Small intestine (tissue), 7 donors: Measurements from ENCODE around the gene COL6A2. TPM values are rescaled to one million over a fixed set of nuclear protein-coding genes. Genes with fewer than 3 reads are reported as not detected.

Experiments used
- DNase-seq, 2 donors: peaks; one replicate each; pipeline versions ENCODE4 v3.0.0 to v3.0.0-alpha.2; 2013
- FAIRE-seq: peaks from 2 replicates; lab custom pipeline; 2012; peaks lifted over from hg19 to GRCh38; lab: Jason Lieb, UNC
- H3K27ac ChIP-seq, 3 donors: one replicate each; pipeline ENCODE4 v1.5.1; 2013; ENCODE audit warnings: low read length in 2 of 3, mild to moderate bottlenecking in 2 of 3, control low read depth in 1 of 3, inconsistent platforms in 1 of 3, low read depth in 1 of 3, moderate library complexity in 1 of 3
- H3K27me3 ChIP-seq, 3 donors: one replicate each; pipeline ENCODE4 v1.6.1; 2013; ENCODE audit warnings: low read length in 3 of 3, inconsistent platforms in 1 of 3; ENCODE audit not compliant: control insufficient read depth in 3 of 3, insufficient read depth in 3 of 3
- H3K36me3 ChIP-seq, 3 donors: one replicate each; pipeline ENCODE4 v1.6.1; 2013; ENCODE audit warnings: low read length in 3 of 3, inconsistent platforms in 1 of 3, low read depth in 1 of 3, mild to moderate bottlenecking in 1 of 3, moderate library complexity in 1 of 3; ENCODE audit not compliant: control insufficient read depth in 3 of 3, insufficient read depth in 2 of 3
- H3K4me1 ChIP-seq, 3 donors: one replicate each; pipeline ENCODE4 v1.6.1; 2013; ENCODE audit warnings: low read length in 2 of 3, inconsistent platforms in 1 of 3, low read depth in 1 of 3, mild to moderate bottlenecking in 1 of 3, moderate library complexity in 1 of 3; ENCODE audit not compliant: control insufficient read depth in 3 of 3, insufficient read depth in 2 of 3
- H3K4me3 ChIP-seq, 3 donors: one replicate each; pipeline ENCODE4 v1.5.1; 2013; ENCODE audit warnings: low read length in 3 of 3, control low read depth in 1 of 3, inconsistent platforms in 1 of 3, low read depth in 1 of 3, mild to moderate bottlenecking in 1 of 3, moderate library complexity in 1 of 3
- H3K9me3 ChIP-seq, 2 donors: one replicate each; pipeline ENCODE4 v1.6.1; 2013; ENCODE audit warnings: low read depth in 1 of 2, low read length in 1 of 2; ENCODE audit not compliant: control insufficient read depth in 2 of 2, insufficient read depth in 1 of 2
- WGBS, 3 donors: extraction: QIAGEN DNeasy Blood & Tissue Kit; methylation state at CpG; one replicate each; pipeline ENCODE4 v1.1.7; 2013; 5-methylcytosine and 5-hydroxymethylcytosine counted together
- polyA plus RNA-seq, 4 donors: library from polyadenylated mRNA; stranded (reverse) in 3 of 4; unstranded in 1 of 4; fragments of 200-250 nt in 3 of 4; fragments of 120-200 nt in 1 of 4; gene quantifications; one replicate each; pipeline versions ENCODE4 v1.2.1 to v1.2.3, GENCODE V29; 2013
- donor health status: healthy with polysubstance abuse.
- donor health status: control.
- donor health status: control.
- donor health status: Bipolar disorder and iron deficiency.
- donor health status: healthy.

COL6A2 gene
- polyA plus RNA-seq, 4 donors, result 3.8 to 159 (median 68.5) TPM

DNA sequence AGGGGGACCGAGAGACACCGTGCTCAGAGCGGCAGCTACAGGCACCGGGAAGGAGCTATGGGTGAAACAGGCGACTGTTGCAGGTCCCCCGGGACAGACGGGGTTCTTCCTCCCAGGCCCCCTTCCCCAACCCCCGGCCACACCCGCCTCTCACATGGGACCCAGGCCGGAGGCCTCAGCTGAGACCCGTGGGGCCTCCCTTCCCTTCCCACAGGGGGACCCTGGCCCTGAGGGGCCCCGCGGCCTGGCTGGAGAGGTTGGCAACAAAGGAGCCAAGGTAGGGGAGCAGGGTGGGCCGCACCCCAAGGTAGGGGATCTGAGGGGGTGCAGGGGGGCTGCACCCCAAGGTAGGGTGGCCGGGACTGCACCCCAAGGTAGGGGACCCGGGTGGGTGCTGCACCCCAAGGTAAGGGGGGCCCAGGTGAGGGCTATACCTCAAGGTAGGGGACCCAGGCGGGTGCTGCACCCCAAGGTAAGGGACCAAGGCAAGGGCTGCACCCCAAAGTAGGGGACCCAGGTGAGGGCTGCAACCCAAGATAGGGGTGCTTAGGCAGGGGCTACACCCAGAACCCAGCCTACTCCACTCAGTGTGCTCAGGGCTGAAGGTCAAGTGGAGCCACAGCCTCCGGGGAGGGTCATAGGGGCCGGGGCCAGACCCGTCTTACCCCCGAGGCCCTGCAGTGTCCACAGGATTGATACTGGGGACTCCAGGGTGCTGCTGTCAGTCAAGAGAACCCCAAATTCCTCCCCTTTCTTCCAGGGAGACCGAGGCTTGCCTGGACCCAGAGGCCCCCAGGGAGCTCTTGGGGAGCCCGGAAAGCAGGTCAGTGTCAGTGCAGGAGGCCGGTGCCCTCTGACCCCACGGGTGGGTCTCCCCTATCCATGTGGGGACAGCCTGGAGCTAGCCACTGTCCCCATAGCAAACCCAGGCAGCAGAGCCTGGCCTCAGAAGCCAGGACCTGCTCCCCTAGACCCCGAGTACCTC is 22.7 kb downstream of the COL6A2 start:
- FAIRE-seq (no peak), DNase-seq (no peak)
- Histone ChIP-seq H3K36me3 (peaks cover 0 to 64% (median 2%) of the 10 kb centered on the region in 3 donors), H3K4me1 (no peaks in the 10 kb centered on the region), H3K27ac (no peak overlapping the region), H3K4me3 (no peak overlapping the region), H3K9me3 (no peaks in the 10 kb centered on the region), H3K27me3 (no peaks in the 10 kb centered on the region)
- WGBS, 3 donors, result 67 to 82% (median 75%) methylated on average over 24 to 26 of the region's 26 CpGs

DNA sequence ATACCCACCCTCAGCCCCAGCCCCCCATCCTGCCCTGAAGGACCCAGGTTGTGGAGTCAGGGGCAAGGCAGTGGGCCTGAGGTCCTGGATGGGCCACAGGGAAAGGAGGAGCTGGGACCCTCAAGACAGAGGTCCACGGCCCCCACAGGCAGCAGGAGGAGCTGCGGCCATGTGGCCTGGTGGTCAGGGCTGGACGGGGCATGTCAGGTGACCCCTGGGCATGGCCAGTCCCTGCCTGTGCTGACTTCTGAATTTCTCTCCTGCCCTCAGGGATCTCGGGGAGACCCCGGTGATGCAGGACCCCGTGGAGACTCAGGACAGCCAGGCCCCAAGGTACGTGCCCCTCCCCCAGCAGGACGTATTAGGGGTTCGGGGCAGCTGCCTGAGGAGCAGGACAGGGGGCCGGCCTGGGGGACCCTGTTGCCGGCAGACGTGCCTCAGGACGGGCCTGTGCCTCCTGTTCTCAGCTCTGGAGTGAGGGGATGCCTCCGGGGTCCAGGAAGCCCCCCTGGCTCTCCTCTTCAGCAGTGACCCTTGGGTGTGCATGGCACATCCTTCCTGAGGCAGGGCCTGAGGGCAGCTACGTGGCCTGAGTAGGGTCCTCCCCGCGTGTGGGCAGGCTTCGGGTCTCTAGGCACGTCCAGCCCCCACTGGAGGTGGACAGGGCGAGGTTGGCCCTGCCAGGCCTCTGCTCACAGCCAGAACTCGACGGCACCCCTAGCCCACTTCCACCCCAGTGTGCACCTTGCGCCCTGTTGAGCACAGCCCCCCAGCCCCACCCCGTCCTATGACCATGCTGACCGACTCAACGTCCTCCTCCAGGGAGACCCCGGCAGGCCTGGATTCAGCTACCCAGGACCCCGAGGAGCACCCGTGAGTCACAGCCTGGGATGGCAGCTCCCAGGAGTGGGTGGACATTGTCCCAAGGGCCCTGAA is 23.6 kb downstream of the COL6A2 start:
- no peak overlapping the region for H3K27ac ChIP-seq
- H3K27me3 ChIP-seq, result no peaks in the 10 kb centered on the region
- FAIRE-seq, result no peak
- 78 to 85% (median 80%) methylated on average over 27 to 29 of the region's 29 CpGs for WGBS, 3 donors
- no peaks in the 10 kb centered on the region for H3K4me1 ChIP-seq
- H3K4me3 ChIP-seq, result no peak overlapping the region
- H3K9me3 ChIP-seq, result no peaks in the 10 kb centered on the region
- peaks cover 0 to 58% (median 2%) of the 10 kb centered on the region in 3 donors for H3K36me3 ChIP-seq
- no peak for DNase-seq

DNA sequence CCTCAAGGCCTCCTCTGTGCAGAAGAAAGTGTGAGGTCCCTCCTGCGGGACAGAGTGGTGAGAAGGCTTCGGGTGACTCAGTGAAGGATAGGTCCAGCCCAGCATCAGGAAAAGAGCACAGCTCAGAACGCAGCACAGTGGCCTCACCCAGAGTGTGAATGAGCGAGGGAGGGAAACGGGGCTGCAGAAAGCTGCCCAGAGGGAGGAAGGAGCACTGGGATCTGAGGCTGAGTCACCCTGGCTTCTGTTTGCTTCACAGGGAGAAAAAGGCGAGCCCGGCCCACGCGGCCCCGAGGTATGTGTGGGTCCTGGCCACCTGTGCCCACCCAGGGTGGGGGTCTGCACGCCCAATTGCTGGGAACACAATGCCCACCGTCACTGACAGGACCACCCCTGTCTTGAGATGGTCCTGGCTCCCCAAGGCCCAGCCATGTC is 24.3 kb downstream of the COL6A2 start:
- no peak for FAIRE-seq
- Histone ChIP-seq H3K4me3 (no peak overlapping the region), H3K9me3 (no peaks in the 10 kb centered on the region), H3K27ac (no peak overlapping the region), H3K27me3 (no peaks in the 10 kb centered on the region), H3K4me1 (no peaks in the 10 kb centered on the region), H3K36me3 (peaks cover 0 to 54% (median 2%) of the 10 kb centered on the region in 3 donors)
- WGBS, 3 donors, result 64 to 84% (median 74%) methylated on average over 12 of the region's 12 CpGs
- DNase-seq, result no peak

DNA sequence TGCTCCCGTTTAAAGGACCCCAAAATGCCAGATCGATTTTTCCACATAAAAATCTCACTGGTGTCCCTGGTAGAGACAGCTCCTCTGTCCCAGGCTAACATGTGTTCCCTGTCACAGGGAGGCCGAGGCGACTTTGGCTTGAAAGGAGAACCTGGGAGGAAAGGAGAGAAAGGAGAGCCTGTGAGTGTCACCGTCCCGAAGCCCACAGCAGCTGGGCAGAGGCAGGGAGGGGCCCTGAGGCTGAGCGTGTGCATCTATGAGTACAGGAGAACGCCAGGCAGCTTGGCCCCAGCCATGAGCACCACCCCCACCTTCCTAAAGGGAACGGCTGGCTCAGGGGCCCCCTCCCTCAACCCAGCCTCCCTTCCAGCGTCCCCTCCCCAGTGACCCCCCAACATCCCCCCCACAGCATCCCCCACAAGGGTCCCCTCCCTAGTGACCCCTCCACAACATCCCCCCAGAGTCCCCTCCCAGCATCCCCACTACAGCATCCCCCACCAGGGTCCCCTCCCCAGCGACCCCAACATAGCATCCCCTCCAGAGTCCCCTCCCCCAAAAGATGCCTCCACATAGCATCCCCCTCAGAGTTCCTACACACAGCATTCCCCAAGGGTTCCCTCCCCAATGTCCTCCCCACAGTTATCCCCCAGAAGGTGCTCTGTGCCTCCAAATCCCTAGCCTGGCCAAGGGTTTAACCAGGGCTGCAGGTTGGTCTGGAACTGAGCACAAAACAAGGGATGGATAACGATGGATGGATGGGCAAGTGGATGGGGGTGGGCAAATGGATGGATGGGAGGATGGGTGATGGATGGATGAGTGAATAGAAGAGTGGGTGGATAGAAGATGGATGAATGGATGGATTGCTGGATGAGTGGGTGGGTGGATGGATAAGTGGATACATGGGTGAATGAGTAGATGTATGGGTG is 25.1 kb downstream of the COL6A2 start:
- H3K4me3 ChIP-seq, result no peak overlapping the region
- DNase-seq (no peak), FAIRE-seq (no peak)
- 77 to 85% (median 79%) methylated on average over 10 to 12 of the region's 12 CpGs for WGBS, 3 donors
- H3K36me3 ChIP-seq, result peaks cover 0 to 51% (median 2%) of the 10 kb centered on the region in 3 donors
- H3K4me1 ChIP-seq, result no peaks in the 10 kb centered on the region
- no peaks in the 10 kb centered on the region for H3K27me3 ChIP-seq
- no peaks in the 10 kb centered on the region for H3K9me3 ChIP-seq
- no peak overlapping the region for H3K27ac ChIP-seq

DNA sequence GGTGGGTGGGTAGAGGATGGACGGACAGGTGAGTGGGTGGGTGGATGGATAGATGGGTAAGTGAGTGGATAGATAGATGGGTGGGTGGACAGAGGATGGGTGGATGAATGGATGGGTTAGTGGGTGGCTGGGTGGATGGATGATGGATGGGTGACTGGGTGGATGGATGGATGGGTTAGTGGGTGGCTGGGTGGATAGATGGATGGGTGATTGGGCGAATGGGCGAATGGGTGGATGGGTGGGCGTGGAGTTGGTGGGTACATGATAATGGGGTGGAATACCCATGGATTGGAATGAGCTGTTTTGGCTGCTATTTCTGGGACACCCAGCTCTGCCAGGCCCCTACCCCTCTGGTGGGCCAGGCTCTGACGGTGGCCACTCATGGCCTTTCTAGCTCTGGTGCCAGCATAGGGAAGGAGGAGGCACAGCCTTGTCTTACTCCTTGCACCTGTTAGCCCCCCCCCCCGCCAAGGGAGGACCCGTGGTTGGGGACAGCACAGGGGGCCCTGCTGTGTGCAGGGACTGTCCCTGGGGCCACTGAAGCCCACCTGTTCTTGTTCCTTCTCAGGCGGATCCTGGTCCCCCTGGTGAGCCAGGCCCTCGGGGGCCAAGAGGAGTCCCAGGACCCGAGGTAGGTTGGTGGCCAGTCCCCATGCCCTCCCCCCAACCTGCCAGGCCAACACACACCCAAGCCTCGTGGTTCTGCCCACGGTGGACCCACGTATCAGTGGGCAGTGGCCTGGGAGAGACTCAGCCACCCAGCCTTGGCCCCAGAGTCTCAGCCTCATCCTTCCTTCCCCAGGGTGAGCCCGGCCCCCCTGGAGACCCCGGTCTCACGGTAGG is 26.4 kb downstream of the COL6A2 start:
- FAIRE-seq, result no peak
- no peaks in the 10 kb centered on the region for H3K4me1 ChIP-seq
- H3K4me3 ChIP-seq, result no peak overlapping the region
- no peaks in the 10 kb centered on the region for H3K9me3 ChIP-seq
- no peaks in the 10 kb centered on the region for H3K27me3 ChIP-seq
- no peak for DNase-seq
- peaks cover 0 to 42% (median 2%) of the 10 kb centered on the region in 3 donors for H3K36me3 ChIP-seq
- 84 to 89% (median 88%) methylated on average over 16 of the region's 16 CpGs for WGBS, 3 donors
- H3K27ac ChIP-seq, result no peak overlapping the region

DNA sequence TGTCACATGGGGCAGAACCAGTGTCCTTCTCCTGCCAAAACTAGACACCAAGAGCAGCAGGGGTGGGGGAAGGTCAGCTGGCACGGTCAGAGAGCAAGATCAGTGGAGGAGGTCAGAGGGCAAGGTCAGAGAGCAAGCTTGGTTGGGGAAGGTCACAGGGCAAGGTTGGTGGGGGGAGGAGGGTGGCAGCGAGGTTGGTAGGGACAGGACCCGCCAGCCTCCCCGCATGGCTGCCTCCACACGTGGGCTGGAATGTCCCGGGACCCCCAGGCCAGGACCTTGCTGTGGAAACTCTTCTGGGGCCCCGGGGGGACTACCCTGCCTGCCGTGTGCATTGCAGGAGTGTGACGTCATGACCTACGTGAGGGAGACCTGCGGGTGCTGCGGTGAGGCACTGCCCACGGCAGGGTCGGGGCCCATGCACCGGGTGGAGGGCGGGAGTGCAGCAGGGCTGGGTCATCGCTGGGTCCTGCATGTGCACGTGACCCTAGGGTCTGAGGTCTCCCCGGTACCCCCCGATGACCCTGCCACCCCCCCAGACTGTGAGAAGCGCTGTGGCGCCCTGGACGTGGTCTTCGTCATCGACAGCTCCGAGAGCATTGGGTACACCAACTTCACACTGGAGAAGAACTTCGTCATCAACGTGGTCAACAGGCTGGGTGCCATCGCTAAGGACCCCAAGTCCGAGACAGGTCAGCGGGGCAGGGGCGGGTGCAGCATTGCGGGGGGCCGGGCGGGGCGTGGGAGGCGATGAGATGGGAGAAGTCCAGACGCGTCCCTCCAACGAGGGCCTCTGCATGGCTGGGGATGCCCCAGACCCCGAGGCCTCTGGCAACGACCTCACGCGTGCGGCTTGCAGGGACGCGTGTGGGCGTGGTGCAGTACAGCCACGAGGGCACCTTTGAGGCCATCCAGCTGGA is 27.3 kb downstream of the COL6A2 start:
- FAIRE-seq (no peak), DNase-seq (no peak)
- H3K27me3 ChIP-seq, result no peaks in the 10 kb centered on the region
- H3K9me3 ChIP-seq, result no peaks in the 10 kb centered on the region
- H3K27ac ChIP-seq, result no peak overlapping the region
- H3K4me3 ChIP-seq, result no peak overlapping the region
- 86 to 88% (median 88%) methylated on average over 46 to 49 of the region's 49 CpGs for WGBS, 3 donors
- H3K36me3 ChIP-seq, result peaks cover 0 to 40% (median 2%) of the 10 kb centered on the region in 3 donors
- no peaks in the 10 kb centered on the region for H3K4me1 ChIP-seq
